Measurements from ENCODE around the gene TMEM269. TPM values are rescaled to one million over a fixed set of nuclear protein-coding genes. Genes with fewer than 3 reads are reported as not detected.

TMEM269 gene
- total RNA-seq, 1 donor = 0.09 TPM

- no peak overlapping the region for H3K4me3 ChIP-seq (ENCODE audit: low read depth, low read length)
- no peak for DNase-seq (ENCODE audit: low read depth)
- no peak for TF ChIP-seq CTCF (IDR thresholded peaks at IDR 0.05; ENCODE audit: insufficient read depth, low read length)
Observed at GRCh38 chr1:42784547-42784945, 245 bp upstream of the TMEM269 start.

GRCh38 chr1:42786097-42786496 lies 1.3 kb downstream of the TMEM269 start:
- no peak for DNase-seq (ENCODE audit: low read depth)
- no peak for TF ChIP-seq CTCF (IDR thresholded peaks at IDR 0.05; ENCODE audit: insufficient read depth, low read length)
- H3K4me3 ChIP-seq (ENCODE audit: low read depth, low read length) = no peak overlapping the region

- no peak overlapping the region for H3K4me3 ChIP-seq (ENCODE audit: low read depth, low read length)
- no peak for TF ChIP-seq CTCF (IDR thresholded peaks at IDR 0.05; ENCODE audit: insufficient read depth, low read length)
- DNase-seq (ENCODE audit: low read depth) = no peak
Observed at GRCh38 chr1:42788021-42788420, 3.2 kb downstream of the TMEM269 start.

GRCh38 chr1:42793824-42794223 lies 9.0 kb downstream of the TMEM269 start:
- DNase-seq (ENCODE audit: low read depth) = peak; percentile 7
- no peak for TF ChIP-seq CTCF (IDR thresholded peaks at IDR 0.05; ENCODE audit: insufficient read depth, low read length)
- no peak overlapping the region for H3K4me3 ChIP-seq (ENCODE audit: low read depth, low read length)

GRCh38 chr1:42797414-42797813 lies 12.6 kb downstream of the TMEM269 start:
- H3K4me3 ChIP-seq (ENCODE audit: low read depth, low read length) = no peak overlapping the region
- DNase-seq (ENCODE audit: low read depth) = no peak
- no peak for TF ChIP-seq CTCF (IDR thresholded peaks at IDR 0.05; ENCODE audit: insufficient read depth, low read length)

GRCh38 chr1:42797979-42798378 lies 13.2 kb downstream of the TMEM269 start:
- DNase-seq (ENCODE audit: low read depth) = no peak

More at GRCh38 chr1:42797979-42798378, 13.2 kb downstream of the TMEM269 start:
- no peak overlapping the region for H3K4me3 ChIP-seq (ENCODE audit: low read depth, low read length)
- TF ChIP-seq CTCF (IDR thresholded peaks at IDR 0.05; ENCODE audit: insufficient read depth, low read length) = no peak
